GM19193 (cell line): ENCODE results near the gene RNF182.

Experiments
- POLR2A ChIP-seq: IDR thresholded peaks from 4 replicates; pipeline ENCODE4 v1.6.1; 2011; ENCODE audit not compliant: insufficient read depth, insufficient read length; ENCODE audit errors: extremely low read depth

Gene RNF182

DNA sequence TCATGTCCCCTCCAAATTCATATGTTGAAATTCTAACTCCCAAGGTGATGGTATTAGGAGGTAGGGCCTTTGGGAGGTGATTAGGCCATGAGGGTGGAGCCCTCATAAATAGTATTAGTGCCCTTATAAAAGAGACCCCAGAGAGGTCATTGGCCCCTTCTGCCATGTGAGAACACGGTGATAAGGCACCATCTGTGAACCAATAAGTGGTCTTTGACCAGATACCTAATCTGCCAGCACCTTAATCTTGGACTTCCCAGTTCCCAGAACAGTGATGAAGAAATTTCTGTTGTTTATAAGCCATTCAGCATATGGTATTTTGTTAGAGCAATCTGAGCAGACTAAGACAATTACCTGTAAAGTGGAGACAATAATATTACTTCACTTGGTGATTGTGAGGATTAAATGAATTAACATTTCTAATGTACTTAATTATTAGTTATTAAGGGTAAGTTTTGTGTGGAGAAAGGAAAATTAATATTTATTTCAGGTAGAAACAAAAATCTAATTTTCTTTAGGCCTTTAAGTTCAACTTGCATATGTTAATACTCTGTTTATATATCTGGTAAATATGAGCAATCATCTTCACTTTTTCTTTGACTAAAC lies 7.1 kb downstream of the RNF182 start:
- no peak for TF ChIP-seq POLR2A

DNA sequence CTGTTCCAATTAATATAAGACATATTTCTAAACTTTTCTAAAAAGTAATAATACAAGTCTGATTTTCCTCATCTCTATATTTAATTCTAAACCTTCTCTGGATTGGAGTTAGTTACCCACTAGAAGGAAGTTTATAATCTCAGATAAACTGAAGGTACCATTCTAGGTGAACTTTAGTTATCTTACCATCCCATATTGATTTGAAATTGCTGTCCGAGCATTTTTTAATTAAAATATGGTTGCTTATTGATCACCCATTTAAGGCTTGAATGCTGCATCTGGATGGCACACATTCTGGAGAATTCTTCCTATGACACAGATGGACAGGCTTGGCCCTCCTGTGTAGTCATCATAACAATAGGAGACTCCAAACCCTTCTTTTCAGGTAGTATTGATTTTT lies 8.0 kb downstream of the RNF182 start:
- no peak for TF ChIP-seq POLR2A

DNA sequence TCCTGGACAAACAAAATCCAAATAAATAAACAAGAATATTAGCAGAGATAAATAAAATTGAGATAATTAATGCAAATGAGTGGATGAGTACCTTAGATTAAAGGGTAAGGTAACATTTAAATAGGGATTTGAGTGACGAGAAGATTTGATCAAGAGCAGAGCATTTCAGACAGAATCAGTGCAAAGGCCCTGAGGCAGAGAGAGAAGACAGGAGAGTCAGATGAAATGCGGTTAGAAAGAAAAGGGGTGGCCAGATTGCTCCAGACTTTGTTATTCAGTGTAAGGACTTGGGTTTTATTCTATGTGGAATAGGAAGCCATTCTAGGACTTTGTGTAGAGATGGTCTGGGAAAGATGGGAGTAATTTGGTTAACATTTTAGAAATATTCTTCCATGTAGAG lies 10.0 kb downstream of the RNF182 start:
- TF ChIP-seq POLR2A: no peak

DNA sequence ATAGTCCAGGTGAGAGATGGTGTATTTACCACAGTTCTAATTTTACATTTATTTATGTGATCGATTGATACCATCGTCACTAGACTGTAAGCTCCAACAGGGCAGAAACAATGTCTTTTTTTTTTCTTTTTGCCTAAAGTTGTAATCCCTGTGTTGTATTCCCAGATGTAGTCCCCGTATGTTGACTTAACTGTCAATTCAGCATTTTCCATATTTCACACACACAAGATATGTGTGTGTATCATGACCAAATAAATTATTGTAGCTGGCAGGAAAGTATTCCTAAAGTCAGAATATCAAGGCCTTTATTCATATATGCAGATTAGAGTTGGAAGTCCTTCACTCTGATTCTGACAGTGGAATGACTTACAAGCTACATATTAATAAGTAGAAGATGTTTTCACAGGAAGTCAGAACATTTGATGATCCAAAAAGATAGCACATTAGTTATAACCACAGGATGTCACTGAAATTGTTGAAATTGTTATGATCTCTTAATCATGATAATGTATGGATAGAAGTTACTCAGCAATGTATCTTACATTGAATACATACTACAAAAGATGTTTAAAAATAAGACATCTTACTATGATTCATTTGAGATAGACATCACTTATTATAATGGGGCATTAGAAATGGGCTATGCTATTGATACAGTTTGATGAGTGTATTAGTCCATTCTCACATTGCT lies 10.6 kb downstream of the RNF182 start:
- TF ChIP-seq POLR2A: no peak

DNA sequence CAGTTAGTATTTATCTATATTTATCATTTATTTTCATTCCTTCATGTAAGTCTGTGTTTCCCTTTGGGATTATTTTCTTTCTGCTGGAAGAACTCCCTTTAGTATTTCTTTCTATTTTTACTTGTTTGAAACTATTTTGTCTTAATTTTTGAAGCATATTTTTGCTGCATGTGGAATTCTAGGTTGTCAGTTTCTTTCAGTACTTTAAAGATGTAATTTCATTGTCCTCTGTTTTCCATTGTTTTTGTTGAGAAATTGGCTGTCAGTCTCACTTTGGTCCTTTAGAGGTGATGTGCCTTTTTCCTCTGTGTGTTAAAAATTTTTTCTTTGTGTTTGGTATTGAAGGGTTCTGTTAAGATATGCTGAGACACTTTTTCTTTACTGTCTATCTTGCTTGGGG lies 17.1 kb downstream of the RNF182 start:
- no peak for TF ChIP-seq POLR2A

DNA sequence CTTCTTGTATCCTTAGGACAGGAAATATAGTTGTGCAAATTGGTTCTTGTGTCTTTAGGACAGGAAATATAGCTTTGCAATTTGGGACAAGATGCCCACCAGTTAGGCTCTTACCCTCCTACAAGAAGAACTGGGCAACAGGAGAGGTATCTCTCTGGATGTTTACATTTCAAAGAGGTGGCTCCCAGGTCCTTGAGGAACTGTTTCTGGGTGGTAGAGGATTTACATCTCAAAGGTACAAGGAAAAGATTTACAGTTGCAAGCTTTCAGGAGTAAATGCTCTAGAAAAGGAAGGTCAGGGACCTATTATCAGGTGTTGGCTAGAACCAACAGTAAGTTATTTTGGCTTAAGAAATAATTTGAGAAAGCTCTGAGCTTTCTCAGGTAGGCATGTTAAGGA lies 19.2 kb downstream of the RNF182 start:
- TF ChIP-seq POLR2A: no peak

DNA sequence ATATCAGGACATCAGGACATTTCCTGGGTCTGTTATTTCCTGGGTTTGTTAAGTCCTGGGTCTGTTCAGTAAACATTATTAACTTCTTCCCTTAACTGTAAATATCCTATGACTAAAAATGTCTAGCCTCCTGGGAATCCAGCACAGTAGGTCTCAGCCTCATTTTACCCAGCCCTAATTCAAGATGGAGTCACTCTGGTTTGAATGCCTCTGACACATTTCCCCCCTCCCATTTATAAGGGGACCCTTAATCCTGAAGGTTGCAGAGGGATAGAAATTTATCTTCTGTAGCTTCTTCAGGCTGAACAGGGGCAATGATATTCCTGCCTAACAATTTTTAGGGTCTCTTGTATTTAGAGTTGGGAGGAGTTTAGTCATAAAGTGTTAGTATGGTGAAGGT lies 21.8 kb downstream of the RNF182 start:
- no peak for TF ChIP-seq POLR2A

DNA sequence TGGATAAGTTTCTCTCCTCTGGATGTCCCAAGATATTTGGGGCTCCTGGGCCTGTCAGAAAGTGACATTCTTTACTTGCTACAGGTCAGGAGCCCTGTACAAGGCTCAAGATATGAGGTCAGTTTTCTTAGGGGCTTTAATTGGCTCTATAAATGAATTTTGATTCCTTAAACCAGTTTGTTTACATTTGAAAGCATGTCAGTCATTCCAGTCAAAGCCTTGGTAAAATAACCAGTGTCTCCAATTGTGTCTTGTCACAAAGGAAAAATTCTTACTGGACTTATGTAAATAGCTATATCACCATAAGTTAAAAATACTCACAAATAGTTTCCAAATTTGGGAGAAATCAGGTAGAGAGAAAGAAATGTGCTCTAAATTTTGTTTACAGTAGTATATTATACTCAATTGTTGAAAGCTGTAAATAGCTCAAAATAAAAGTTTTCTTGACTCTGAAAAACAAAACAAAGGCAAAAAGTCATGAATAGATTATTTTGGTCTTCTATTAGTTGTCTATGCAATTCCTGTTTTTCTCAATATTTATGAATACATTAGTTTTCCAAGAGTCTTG lies 22.9 kb downstream of the RNF182 start:
- TF ChIP-seq POLR2A: no peak

DNA sequence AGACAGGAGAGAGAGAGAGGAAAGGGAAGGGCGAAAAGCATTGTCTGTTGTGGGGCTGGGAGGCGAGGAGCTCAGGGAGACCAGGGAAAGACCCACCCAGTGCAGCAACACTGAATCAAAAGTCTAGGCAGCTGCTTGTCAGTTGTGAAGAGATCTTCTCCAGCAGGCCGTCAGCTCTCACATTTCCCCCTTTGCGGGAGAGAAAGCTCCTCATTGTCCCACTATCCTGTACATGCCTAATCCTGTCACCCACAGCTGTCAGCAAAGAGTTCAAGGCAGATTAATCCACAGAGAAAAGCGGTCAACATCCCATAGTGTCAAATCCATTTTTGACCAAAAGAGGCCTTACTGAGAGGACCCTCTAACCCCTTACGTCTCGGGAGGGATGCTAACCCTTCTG lies 27.3 kb downstream of the RNF182 start:
- no peak for TF ChIP-seq POLR2A

DNA sequence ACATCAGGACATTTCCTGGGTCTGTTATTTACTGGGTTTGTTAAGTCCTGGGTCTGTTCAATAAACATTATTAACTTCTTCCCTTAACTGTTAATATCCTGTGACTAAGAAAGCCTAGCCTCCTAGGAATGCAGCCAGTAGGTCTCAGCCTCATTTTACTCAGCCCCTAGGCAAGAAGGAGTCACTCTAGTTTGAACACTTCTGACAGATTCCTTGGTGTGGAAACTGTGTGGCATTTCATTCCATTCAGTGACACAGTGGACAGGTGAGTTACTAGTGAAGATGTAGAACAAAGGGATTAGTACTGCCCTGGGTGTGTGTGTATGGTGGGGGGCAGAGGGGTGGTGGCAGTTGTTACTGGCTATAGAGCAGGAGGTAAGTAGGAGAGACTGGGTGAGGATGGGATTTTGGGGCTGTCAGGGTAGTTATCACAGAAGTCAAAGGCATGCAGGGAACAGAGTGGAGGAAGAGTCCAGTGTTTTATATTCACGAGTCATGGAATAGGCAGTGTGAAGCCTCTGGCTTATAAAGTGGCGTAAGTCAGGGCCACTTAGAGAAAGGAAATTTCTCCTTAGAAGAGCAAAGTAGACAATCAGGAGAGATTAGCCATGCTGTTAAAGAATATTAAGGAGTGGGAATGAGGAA lies 28.4 kb downstream of the RNF182 start:
- TF ChIP-seq POLR2A: no peak

DNA sequence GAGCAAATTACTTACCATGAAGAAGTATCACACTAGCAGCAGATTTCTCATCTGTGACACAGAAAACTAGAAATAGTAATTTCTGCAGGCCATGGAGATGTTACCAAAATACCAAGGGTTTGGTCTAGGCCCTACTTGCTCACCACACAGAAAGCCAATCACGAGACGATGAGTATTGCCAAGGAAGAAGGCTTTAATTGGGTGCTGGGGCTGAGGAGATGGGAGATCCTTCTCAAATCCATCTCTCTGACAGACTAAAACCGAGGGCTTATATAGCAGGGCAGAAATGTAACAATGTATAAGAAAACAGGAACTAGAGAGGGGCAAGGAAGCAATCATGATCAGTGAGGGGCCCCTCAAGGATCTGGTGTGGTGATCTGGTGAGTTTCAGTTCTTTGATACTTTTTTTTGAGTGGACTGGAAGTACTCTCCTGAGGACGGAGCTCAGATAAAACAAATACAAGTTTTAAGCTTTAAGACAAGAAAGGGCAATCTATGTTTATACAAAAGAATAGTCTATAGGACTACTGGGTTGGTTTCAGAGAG lies 40.9 kb downstream of the RNF182 start:
- no peak for TF ChIP-seq POLR2A

DNA sequence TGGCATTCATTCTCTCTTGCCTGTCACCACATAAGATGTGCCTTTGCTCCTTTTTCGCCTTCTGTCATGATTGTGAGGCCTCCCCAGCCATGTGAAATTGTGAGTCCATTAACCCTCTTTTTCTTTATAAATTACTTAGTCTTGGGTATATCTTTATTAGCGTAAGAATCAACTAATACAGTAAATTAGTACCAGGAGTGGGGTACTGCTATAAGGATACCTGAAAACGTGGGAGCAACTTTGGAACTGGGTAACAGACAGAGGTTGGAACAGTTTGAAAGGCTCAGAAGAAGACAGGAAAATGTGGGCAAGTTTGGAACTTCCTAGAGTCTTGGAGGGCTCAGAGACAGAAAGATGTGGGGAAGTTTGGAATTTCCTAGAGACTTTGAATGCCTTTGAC lies 46.6 kb downstream of the RNF182 start:
- TF ChIP-seq POLR2A: no peak

DNA sequence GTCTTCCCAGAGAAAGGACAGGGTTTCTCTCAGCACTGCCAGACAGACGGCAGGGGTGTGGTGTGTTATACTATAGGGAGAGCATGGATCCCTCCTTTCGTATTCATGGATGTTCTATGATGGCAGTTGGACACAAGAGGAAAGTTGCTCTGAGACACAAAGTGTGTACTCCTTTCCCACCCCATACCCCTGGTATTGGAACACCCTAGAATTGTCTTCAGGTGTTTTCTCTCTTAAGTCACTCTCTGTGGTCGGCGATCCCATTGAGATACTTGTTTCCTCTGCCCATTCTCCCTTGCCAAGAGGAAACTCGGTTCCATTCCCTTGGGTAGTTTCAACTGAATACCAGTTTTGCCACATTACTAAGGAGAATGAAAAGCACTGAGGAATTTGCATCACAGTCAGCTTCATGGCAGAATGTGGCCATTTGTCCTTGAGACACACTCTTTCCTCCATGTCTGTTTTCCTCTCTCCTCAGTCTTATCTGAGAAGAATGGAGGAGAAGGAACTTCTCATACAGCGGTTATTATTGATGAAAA lies 53.4 kb downstream of the RNF182 start:
- TF ChIP-seq POLR2A: no peak

DNA sequence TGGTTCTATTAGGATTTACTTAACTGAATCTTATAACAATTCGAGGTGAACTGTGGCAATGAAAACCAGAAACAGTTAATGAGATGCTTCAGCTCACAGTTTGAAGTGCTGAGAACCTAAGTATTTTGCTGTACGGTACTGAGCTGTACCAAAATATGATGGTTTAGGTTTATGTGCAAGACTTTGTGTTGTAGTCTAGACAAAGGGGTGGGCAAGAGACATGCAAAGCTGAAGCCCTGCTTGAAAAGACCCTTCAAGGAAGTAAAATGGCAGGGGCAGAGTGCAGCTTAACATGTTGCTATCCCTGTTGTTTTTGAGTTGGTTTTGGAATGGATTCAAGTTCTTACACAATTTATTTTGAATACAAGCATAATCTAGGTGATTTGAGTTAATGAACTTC lies 54.0 kb downstream of the RNF182 start:
- no peak for TF ChIP-seq POLR2A
